K562 (cell line): ENCODE data around the gene REEP6. TPM values are rescaled to one million over a fixed set of nuclear protein-coding genes. Genes with fewer than 3 reads are reported as not detected.

Source experiments
- ATAC-seq: fragments of 200-7000 bp; cut with Tn5 transposase; 3 replicates; pipeline ENCODE4 v1.9.1; 2020; ENCODE audit warnings: moderate library complexity
- Bru-seq: library from RNA; stranded (reverse); fragments of 400-500 nt; gene quantifications from one replicate; lab custom pipeline; 2021; lab: Mats Ljungman, UMichigan
- BruChase-seq, 2 experiments: library from RNA; stranded (reverse); fragments of 400-500 nt; gene quantifications; one replicate each; lab custom pipeline; 2021; lab: Mats Ljungman, UMichigan
- BruUV-seq: library from RNA; stranded (reverse); fragments of 400-500 nt; replicated peaks from 2 replicates; lab custom pipeline; 2021; lab: Mats Ljungman, UMichigan
- CTCF ChIA-PET: fragments of 300-600 bp; formaldehyde crosslinking; extraction: SDS; loops from one replicate; lab custom pipeline; 2021; ENCODE audit warnings: low intra/inter-chr PET ratio; lab: Yijun Ruan, JAX
- POLR2A ChIA-PET: fragments of 300-600, 350-650 bp; sonication (Branson Sonifier 250); formaldehyde crosslinking; extraction: SDS; loops from one replicate; lab custom pipeline; 2021; ENCODE audit warnings: antibody characterized with exemption, inconsistent platforms; lab: Yijun Ruan, JAX
- DNase-seq, 4 experiments: peaks; one replicate each; pipeline versions ENCODE4 v3.0.0 to v3.0.0-alpha.2; 2011 to 2018; ENCODE audit warnings: low spot score in 3 of 4, mixed read lengths in 3 of 4; ENCODE audit errors: extremely low read depth in 1 of 4
- FAIRE-seq: peaks from 2 replicates; lab custom pipeline; 2011; peaks lifted over from hg19 to GRCh38; lab: Jason Lieb, UNC
- H2AFZ ChIP-seq: 2 replicates; pipeline ENCODE4 v1.6.0; 2011; ENCODE audit warnings: low read depth, low read length, control low read depth, inconsistent platforms
- H3K27ac ChIP-seq: fragments of 200-600 bp; 3 replicates; pipeline ENCODE4 v1.8.0; 2011; ENCODE audit warnings: low read depth, mild to moderate bottlenecking, control low read depth, inconsistent platforms, low read length, moderate library complexity, mixed read lengths; ENCODE audit errors: extremely low read depth
- H3K27me3 ChIP-seq, 2 experiments: fragments of 300-600 bp in 1 of 2; 2 replicates in 1 of 2; 3 replicates in 1 of 2; pipeline versions ENCODE4 v1.6.0 to v1.8.0; 2011; ENCODE audit warnings: inconsistent platforms in 2 of 2, low read length in 2 of 2, mild to moderate bottlenecking in 1 of 2, mixed read lengths in 1 of 2, moderate library complexity in 1 of 2; ENCODE audit not compliant: control insufficient read depth in 2 of 2, insufficient read depth in 2 of 2
- H3K36me3 ChIP-seq: fragments of 300-600 bp; 3 replicates; pipeline ENCODE4 v1.8.0; 2011; ENCODE audit warnings: mild to moderate bottlenecking, low read length, inconsistent platforms; ENCODE audit not compliant: control insufficient read depth, insufficient read depth
- H3K4me1 ChIP-seq, 2 experiments: fragments of 200-600 bp in 1 of 2; replicated peaks in 1 of 2; 2 replicates in 1 of 2; 3 replicates in 1 of 2; pipeline versions ENCODE4 v1.5.1 to v1.8.0; 2011; ENCODE audit warnings: inconsistent platforms in 2 of 2, low read length in 2 of 2, mild to moderate bottlenecking in 1 of 2, mixed read lengths in 1 of 2, moderate library complexity in 1 of 2; ENCODE audit not compliant: control insufficient read depth in 2 of 2, insufficient read depth in 2 of 2
- H3K4me2 ChIP-seq: 2 replicates; pipeline ENCODE4 v1.6.1; 2011; ENCODE audit warnings: low read length, control low read depth, inconsistent platforms, mixed read lengths; ENCODE audit not compliant: insufficient read depth
- H3K4me3 ChIP-seq: fragments of 200-600 bp; sonication (generic), shearing (Covaris generic); 2 replicates; pipeline ENCODE4 v1.5.1; 2016; ENCODE audit warnings: control low read depth, inconsistent platforms
- H3K79me2 ChIP-seq: fragments of 200-600 bp; 3 replicates; pipeline ENCODE4 v1.8.0; 2011; ENCODE audit warnings: low read length, inconsistent platforms; ENCODE audit not compliant: control insufficient read depth, insufficient read depth
- H3K9ac ChIP-seq, 2 experiments: 2 replicates each; pipeline versions ENCODE4 v1.6.0 to v1.6.1; 2011; ENCODE audit warnings: low read depth in 2 of 2, low read length in 2 of 2, control low read depth in 1 of 2, inconsistent platforms in 1 of 2, mild to moderate bottlenecking in 1 of 2, mixed read lengths in 1 of 2; ENCODE audit not compliant: insufficient read depth in 1 of 2
- H3K9me1 ChIP-seq: one replicate; pipeline ENCODE4 v1.6.0; 2011; ENCODE audit warnings: inconsistent platforms, mild to moderate bottlenecking, low read length, moderate library complexity; ENCODE audit not compliant: control insufficient read depth, insufficient read depth
- H3K9me3 ChIP-seq: replicated peaks from 2 replicates; pipeline ENCODE4 v1.5.1; 2011; ENCODE audit warnings: low read depth, low read length, inconsistent platforms; ENCODE audit not compliant: control insufficient read depth, insufficient read depth
- H4K20me1 ChIP-seq: replicated peaks from 2 replicates; pipeline ENCODE4 v1.6.1; 2011; ENCODE audit warnings: low read length, inconsistent platforms, mixed read lengths; ENCODE audit not compliant: control insufficient read depth, insufficient read depth
- ATF1 ChIP-seq, 2 experiments: fragments of 450-650 bp in 1 of 2; IDR thresholded peaks; 2 replicates each; pipeline ENCODE4 v1.6.1; 2016; ENCODE audit warnings: missing compliant biosample characterization in 1 of 2, missing genetic modification characterization in 1 of 2
- BCOR ChIP-seq: fragments of 450-650 bp; IDR thresholded peaks from 2 replicates; pipeline ENCODE4 v1.6.1; 2016
- BHLHE40 ChIP-seq: IDR thresholded peaks from 2 replicates; pipeline ENCODE4 v1.6.1; 2011; ENCODE audit warnings: low read length, improper control_type of control experiment
- CREBBP ChIP-seq: IDR thresholded peaks from one replicate; pipeline ENCODE4 v1.6.1; 2012; ENCODE audit warnings: low read depth, mild to moderate bottlenecking, control low read depth, inconsistent platforms, low read length
- ESRRA ChIP-seq: fragments of 450-650 bp; IDR thresholded peaks from 2 replicates; pipeline ENCODE4 v1.6.1; 2014; ENCODE audit warnings: low read depth, mild to moderate bottlenecking, moderate library complexity, borderline replicate concordance
- HDAC8 ChIP-seq: fragments of 450-650 bp; IDR thresholded peaks from 2 replicates; pipeline ENCODE4 v1.6.1; 2016; ENCODE audit warnings: mild to moderate bottlenecking, missing genetic modification characterization, moderate library complexity, missing compliant biosample characterization
- KLF16 ChIP-seq: IDR thresholded peaks from 2 replicates; pipeline ENCODE4 v1.6.1; 2016; ENCODE audit warnings: antibody characterized with exemption
- MYC ChIP-seq, 2 experiments: fragments of 250-450 bp in 1 of 2; sonication (Bioruptor Pico) in 1 of 2; IDR thresholded peaks; 2 replicates each; pipeline versions ENCODE4 v1.5.1 to v1.6.1; 2012 to 2021; ENCODE audit warnings: low read depth in 2 of 2, borderline replicate concordance in 1 of 2, improper control_type of control experiment in 1 of 2, low read length in 1 of 2, mild to moderate bottlenecking in 1 of 2, moderate library complexity in 1 of 2
- NFIC ChIP-seq: fragments of 450-650 bp; IDR thresholded peaks from 2 replicates; pipeline ENCODE4 v1.6.1; 2017; ENCODE audit warnings: mild to moderate bottlenecking, inconsistent platforms
- NRF1 ChIP-seq, 2 experiments: fragments of 450-650 bp; IDR thresholded peaks in 1 of 2; conservative IDR thresholded peaks in 1 of 2; 2 replicates each; pipeline ENCODE4 v1.6.1; 2014; ENCODE audit warnings: mild to moderate bottlenecking in 2 of 2
- RBBP5 ChIP-seq: fragments of 200-600 bp; sonication (generic); IDR thresholded peaks from 2 replicates; pipeline ENCODE4 v1.6.1; 2012; ENCODE audit warnings: borderline replicate concordance, mild to moderate bottlenecking, low read length, control low read depth, inconsistent platforms; ENCODE audit not compliant: insufficient read depth, poor library complexity, severe bottlenecking
- ZBTB1 ChIP-seq: sonication (generic); formaldehyde crosslinking; IDR thresholded peaks from 2 replicates; pipeline ENCODE4 v1.8.1; 2023; ENCODE audit warnings: missing genetic modification reagents, low read depth, mild to moderate bottlenecking, borderline replicate concordance
- ZNF324 ChIP-seq: fragments of 250-450 bp; sonication (Bioruptor Pico); IDR thresholded peaks from 2 replicates; pipeline ENCODE4 v1.4.0; 2020; ENCODE audit warnings: mild to moderate bottlenecking
- WGBS: fragments of 100-300 bp; shearing (Covaris generic); methylation state at CpG from one replicate; pipeline ENCODE4 v1.1.6; 2016; ENCODE audit warnings: low coverage, mixed read lengths; ENCODE audit not compliant: insufficient coverage; ENCODE audit errors: missing lambda C conversion rate; 5-methylcytosine and 5-hydroxymethylcytosine counted together
- in situ Hi-C: fragments of 300-500 bp; cut with MboI; formaldehyde crosslinking; loops from 4 replicates; pipeline ENCODE4 v1.15.0; 2018; ENCODE audit warnings: inconsistent platforms, mixed read lengths
- intact Hi-C: fragments of 100-400 bp; cut with micrococcal nuclease; formaldehyde crosslinking; loops from 2 replicates; pipeline ENCODE4 v1.14.2; 2022
- long read RNA-seq, 3 experiments: library from polyadenylated mRNA in 2 of 3; library from RNA in 1 of 3; unstranded in 2 of 3; stranded (forward) in 1 of 3; transcript quantifications; one replicate each; pipeline ENCODE4 v2.0.0, GENCODE V29; 2019 to 2022
- polyA minus RNA-seq, 3 experiments: library from RNA; depleted of rRNA, polyadenylated mRNA; stranded (reverse); fragments of >200 nt; gene quantifications; 2 replicates each; pipeline ENCODE4 v1.2.3, GENCODE V29; 2011
- polyA plus RNA-seq, 8 experiments: library from polyadenylated mRNA; depleted of rRNA in 4 of 8; stranded (reverse) in 5 of 8; unstranded in 3 of 8; fragments of >200 nt; fragmentation: Nextera tagmentation in 2 of 8; fragmentation: Illumina TruSeq in 1 of 8; extraction: Ambion mirVana in 2 of 8; extraction: Trizol in 1 of 8; gene quantifications; 2 replicates each; pipeline versions ENCODE4 v1.2.1 to v1.2.3, GENCODE V29; 2011 to 2014; ENCODE audit warnings: inconsistent platforms in 1 of 8, missing spikeins in 1 of 8
- total RNA-seq, 7 experiments: library from RNA; depleted of rRNA in 6 of 7; stranded (reverse); fragments of >200 nt in 6 of 7; fragmentation: Illumina TruSeq in 2 of 7; extraction: Trizol in 2 of 7; gene quantifications; 2 replicates each; pipeline versions ENCODE4 v1.2.1 to v1.2.3, GENCODE V29; 2011 to 2021; ENCODE audit warnings: low replicate concordance in 1 of 7

REEP6 gene
- 24.8 and 67.6 TPM in 2 replicates for total RNA-seq (2011; cell fraction: chromatin; rRNA removed; ENCODE audit: low replicate concordance)
- 113 and 120 TPM in 2 replicates for total RNA-seq (2011; cell fraction: nucleolus; rRNA removed)
- total RNA-seq (2011; cell fraction: nucleoplasm; rRNA removed): 64.9 and 67.3 TPM in 2 replicates
- total RNA-seq (2014; rRNA removed) (22.1 and 31.4 TPM in 2 replicates), total RNA-seq (2014; rRNA removed; fragmentation: Illumina TruSeq; extraction: Trizol) (5.7 and 7.8 TPM in 2 replicates), total RNA-seq (2015; rRNA removed; fragmentation: Illumina TruSeq; extraction: Trizol) (12.2 and 14.5 TPM in 2 replicates), total RNA-seq (2021) (64.2 and 66.3 TPM in 2 replicates), polyA plus RNA-seq (2011; rRNA removed) (18.4 and 36.3 TPM in 2 replicates), polyA plus RNA-seq (2014; fragmentation: Illumina TruSeq; extraction: Trizol) (12.7 and 36.9 TPM in 2 replicates), polyA plus RNA-seq (2014; fragmentation: Nextera tagmentation; extraction: Ambion mirVana) (1 to 10 TPM; 1.2 to 1.9 TPM), polyA plus RNA-seq (2014; rRNA removed) (31.8 and 34.1 TPM in 2 replicates), polyA minus RNA-seq (2011; rRNA and poly(A)+ RNA removed) (11.2 and 16.1 TPM in 2 replicates), Bru-seq, nascent RNA (percentile 73 among the genes with signal in this experiment), BruChase-seq, experiment 1, labeled RNA remaining after a 2-hour chase (percentile 52 among the genes with signal in this experiment), BruChase-seq, experiment 2, labeled RNA remaining after a 6-hour chase (percentile 54 among the genes with signal in this experiment)
- polyA plus RNA-seq (2011; cell fraction: cytosol; rRNA removed): 26.8 and 94.4 TPM in 2 replicates
- 24.1 and 41.5 TPM in 2 replicates for polyA plus RNA-seq (2011; cell fraction: nucleus; rRNA removed)
- 43.3 and 57.4 TPM in 2 replicates for polyA plus RNA-seq (2012)
- 42.9 and 55.0 TPM in 2 replicates for polyA minus RNA-seq (2011; cell fraction: cytosol; rRNA and poly(A)+ RNA removed)
- polyA minus RNA-seq (2011; cell fraction: nucleus; rRNA and poly(A)+ RNA removed): 9.6 and 11.7 TPM in 2 replicates
- long read RNA-seq, experiment 1, transcript REEP6-201 (5 exons, 1,794 nt): major isoform, 93 of 152 reads
- long read RNA-seq, experiment 1, partial matches to known transcripts: 52 of 152 reads
- long read RNA-seq, experiment 1, other reads (novel, unspliced or antisense): 7 of 152 reads
- long read RNA-seq, experiment 2, transcript REEP6-201 (5 exons, 1,794 nt): major isoform, 117 of 152 reads
- long read RNA-seq, experiment 2, partial matches to known transcripts: 27 of 152 reads
- long read RNA-seq, experiment 2, other reads (novel, unspliced or antisense): 7 of 152 reads
- long read RNA-seq, experiment 3, transcript REEP6-201 (5 exons, 1,794 nt): major isoform, 69 of 77 reads
- long read RNA-seq, experiment 3, partial matches to known transcripts: 2 of 77 reads
- long read RNA-seq, experiment 3, other reads (novel, unspliced or antisense): 6 of 77 reads

- H3K9ac ChIP-seq: peak within 1 kb of the TSS; percentile 83 to 98
- H3K79me2 ChIP-seq: peaks cover 27% of the 10 kb centered on the region
- no peaks in the 10 kb centered on the region for H3K36me3 ChIP-seq
- H2AFZ ChIP-seq: peak within 1 kb of the TSS; percentile 100
- BruUV-seq: TSS peak; percentile 75
- peak within 1 kb of the TSS; percentile 96 for H3K4me2 ChIP-seq
- no peaks in the 10 kb centered on the region for H3K9me1 ChIP-seq
- no peak for FAIRE-seq
- H3K27ac ChIP-seq: peak within 1 kb of the TSS; percentile 94
- peak within 1 kb of the TSS; percentile 67 for H3K4me3 ChIP-seq
- POLR2A ChIA-PET: interaction anchor here (0.6 to 1.6 kb wide), 7 partner anchors 9 to 1674 kb away, joined by 3 to 7 read pairs (median 4); no protein-coding TSS in a partner anchor
- H3K27me3 ChIP-seq: no peaks in the 10 kb centered on the region
- in situ Hi-C loops (no loop called here), intact Hi-C loops (no loop called here)
- peaks cover 26 to 88% of the 10 kb centered on the region in 2 experiments for H3K4me1 ChIP-seq
- ATAC-seq: no peak
- CTCF ChIA-PET: interaction anchor here (0.6 kb wide), 1 partner anchor 138 kb away, joined by 5 read pairs; no protein-coding TSS in a partner anchor
- DNase-seq: peak in 1 of 4 experiments; percentile 49
- peaks cover 6% of the 10 kb centered on the region; the same call in 1 of the 2 replicates for H4K20me1 ChIP-seq
- WGBS: under 1% methylated on average over 45 of the region's 73 CpGs
- H3K9me3 ChIP-seq: no peaks in the 10 kb centered on the region
- TF ChIP-seq MYC (IDR thresholded peaks at IDR 0.05; ENCODE audit: low read depth, low read length) (peak; percentile 75), MYC (CRISPR knock-in tag; IDR thresholded peaks at IDR 0.05; ENCODE audit: borderline replicate concordance, low read depth) (no peak; the same call in 1 of the 2 replicates), ATF1 (CRISPR knock-in tag; IDR thresholded peaks at IDR 0.05) (no peak), ATF1 (tag; IDR thresholded peaks at IDR 0.05) (peak; percentile 5; the same call in 1 of the 2 replicates), ZNF324 (CRISPR knock-in tag) (no peak), CREBBP (no peak), NFIC (peak; percentile 69), ZBTB1 (CRISPR knock-in tag) (peak; percentile 90), ESRRA (peak; percentile 43), HDAC8 (tag) (peak; percentile 64; the same call in 1 of the 2 replicates), KLF16 (no peak), NRF1 (conservative IDR thresholded peaks at IDR 0.05 in 1 of 2, IDR thresholded peaks at IDR 0.05 in 1 of 2) (peak; percentile 82 to 83; a peak in 2 of 4 replicates), RBBP5 (peak; percentile 60), BHLHE40 (peak; percentile 45), BCOR (peak; percentile 79)
These were observed at the start of gene REEP6 for GRCh38 chr19:1491114-1491848. TSS of gene REEP6 (plus strand) at chr19:1491181. CDS start at chr19:1491270, 89 bp downstream.
